Measurements from ENCODE around the gene DEFB132.

DNA sequence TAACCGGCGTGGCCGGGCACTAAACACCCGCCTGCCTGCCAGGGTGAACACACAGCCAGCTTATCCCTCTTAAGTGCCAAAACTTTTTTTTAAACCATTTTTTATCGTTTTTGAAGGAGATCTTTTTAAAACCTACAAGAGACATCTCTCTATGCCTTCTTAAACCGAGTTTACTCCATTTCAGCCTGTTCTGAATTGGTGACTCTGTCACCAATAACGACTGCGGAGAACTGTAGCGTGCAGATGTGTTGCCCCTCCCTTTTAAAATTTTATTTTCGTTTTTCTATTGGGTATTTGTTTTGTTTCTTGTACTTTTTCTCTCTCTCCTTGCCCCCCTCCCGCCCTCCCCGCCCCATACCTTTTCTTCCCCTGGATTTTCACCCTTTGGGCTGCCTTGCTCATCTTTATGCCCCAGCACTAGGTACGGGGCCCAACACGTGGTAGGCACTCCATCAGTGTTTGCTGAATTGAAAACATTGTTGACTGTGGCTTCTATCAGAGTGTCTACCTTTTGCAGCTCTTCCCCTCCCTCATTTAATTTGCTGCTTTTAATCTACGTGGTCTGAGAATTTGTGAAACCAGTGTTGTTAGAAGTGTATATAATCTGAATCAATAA is 41.4 kb downstream of the DEFB132 start:
- TF ChIP-seq EZH2phosphoT487 (IDR thresholded peaks at IDR 0.05; ENCODE audit: insufficient read depth, low read depth) (no peak), EZH2 (IDR thresholded peaks at IDR 0.05; ENCODE audit: insufficient read depth, poor library complexity, severe bottlenecking) (no peak)
